HCT116 (cell line): ENCODE results near the gene ASB12. TPM values are rescaled to one million over a fixed set of nuclear protein-coding genes. Genes with fewer than 3 reads are reported as not detected.

ENCODE experiments used
- ATAC-seq: fragments of 200-7000 bp; cut with Tn5 transposase; 2 replicates; pipeline ENCODE4 v1.9.1; 2020; ENCODE audit warnings: mild to moderate bottlenecking, moderate library complexity
- BruUV-seq: library from RNA; stranded (reverse); fragments of 400-500 nt; replicated peaks from 2 replicates; lab custom pipeline; 2021; lab: Mats Ljungman, UMichigan
- CTCF ChIA-PET: fragments of 300-600 bp; sonication (Branson Sonifier 250); formaldehyde crosslinking; loops from one replicate; lab custom pipeline; 2021; ENCODE audit warnings: antibody characterized with exemption; lab: Charles Lee
- POLR2A ChIA-PET: fragments of 300-600, 350-600 bp; sonication (Branson Sonifier 250); formaldehyde crosslinking; loops from one replicate; lab custom pipeline; 2021; ENCODE audit warnings: antibody characterized with exemption; lab: Charles Lee
- RAD21 ChIA-PET, 2 experiments: fragments of 300-600 bp; sonication (Branson Sonifier 250); formaldehyde crosslinking; loops; one replicate each; lab custom pipeline; 2023; ENCODE audit warnings: low total read pairs in 2 of 2; ENCODE audit not compliant: uncharacterized antibody in 2 of 2, unreplicated experiment in 2 of 2, low non-redundant PET in 1 of 2; lab: Charles Lee
- DNase-seq: peaks from one replicate; pipeline ENCODE4 v3.0.0-alpha.2; 2010; ENCODE audit warnings: low read depth, low spot score
- H2AFZ ChIP-seq: fragments of 200-600 bp; shearing (Covaris generic), sonication (generic); 2 replicates; pipeline ENCODE4 v1.6.1; 2017; ENCODE audit warnings: low read depth, mixed run types, mixed read lengths, antibody characterized with exemption, low read length; ENCODE audit not compliant: poor library complexity, severe bottlenecking
- H3K27ac ChIP-seq: 2 replicates; pipeline ENCODE4 v1.5.1; 2012; ENCODE audit warnings: low read depth, low read length
- H3K27me3 ChIP-seq: fragments of 200-600 bp; sonication (generic); 2 replicates; pipeline ENCODE4 v1.6.1; 2016; ENCODE audit warnings: mixed run types, low read length, mixed read lengths; ENCODE audit not compliant: insufficient read depth
- H3K36me3 ChIP-seq, 2 experiments: fragments of 200-500 bp in 1 of 2; fragments of 200-600 bp in 1 of 2; sonication (Bioruptor generic) in 1 of 2; sonication (generic) in 1 of 2; 2 replicates each; pipeline versions ENCODE4 v1.5.1 to v1.6.1; 2014 to 2016; ENCODE audit warnings: low read length in 2 of 2, inconsistent platforms in 1 of 2, mixed read lengths in 1 of 2, mixed run types in 1 of 2; ENCODE audit not compliant: insufficient read depth in 2 of 2, control insufficient read depth in 1 of 2
- H3K4me1 ChIP-seq, 2 experiments: fragments of 200-600 bp in 1 of 2; sonication (generic) in 1 of 2; 2 replicates each; pipeline versions ENCODE4 v1.5.1 to v1.6.1; 2012 to 2017; ENCODE audit warnings: low read length in 2 of 2, inconsistent platforms in 1 of 2, mild to moderate bottlenecking in 1 of 2, mixed read lengths in 1 of 2, mixed run types in 1 of 2, moderate library complexity in 1 of 2; ENCODE audit not compliant: insufficient read depth in 2 of 2, control insufficient read depth in 1 of 2
- H3K4me2 ChIP-seq: fragments of 200-600 bp; sonication (generic); 2 replicates; pipeline ENCODE4 v1.6.1; 2017; ENCODE audit warnings: mixed run types, low read length, mixed read lengths
- H3K4me3 ChIP-seq, 2 experiments: fragments of 200-600 bp in 1 of 2; sonication (generic) in 1 of 2; replicated peaks in 1 of 2; 2 replicates each; pipeline ENCODE4 v1.5.1; 2011 to 2016; ENCODE audit warnings: low read length in 2 of 2, control low read depth in 1 of 2, low read depth in 1 of 2, mild to moderate bottlenecking in 1 of 2, mixed read lengths in 1 of 2, mixed run types in 1 of 2
- H3K79me2 ChIP-seq: fragments of 200-600 bp; sonication (generic); 2 replicates; pipeline ENCODE4 v1.6.1; 2017; ENCODE audit warnings: mild to moderate bottlenecking, mixed run types, low read length, moderate library complexity, mixed read lengths; ENCODE audit not compliant: insufficient read depth
- H3K9ac ChIP-seq: fragments of 200-600 bp; sonication (generic); 2 replicates; pipeline ENCODE4 v1.6.1; 2016; ENCODE audit warnings: low read length, mixed read lengths
- H3K9me2 ChIP-seq: fragments of 200-600 bp; sonication (generic), shearing (Covaris generic); 2 replicates; pipeline ENCODE4 v1.6.1; 2017; ENCODE audit warnings: mixed run types, mild to moderate bottlenecking, moderate library complexity; ENCODE audit not compliant: insufficient read depth
- H3K9me3 ChIP-seq, 2 experiments: fragments of 200-500 bp in 1 of 2; fragments of 200-600 bp in 1 of 2; sonication (Bioruptor generic) in 1 of 2; sonication (generic) in 1 of 2; 2 replicates each; pipeline ENCODE4 v1.6.1; 2014 to 2017; ENCODE audit warnings: low read length in 2 of 2, mixed read lengths in 2 of 2, inconsistent platforms in 1 of 2, low read depth in 1 of 2, mild to moderate bottlenecking in 1 of 2, mixed run types in 1 of 2, moderate library complexity in 1 of 2; ENCODE audit not compliant: control insufficient read depth in 1 of 2, insufficient read depth in 1 of 2
- H4K20me1 ChIP-seq: fragments of 200-600 bp; sonication (generic), shearing (Covaris generic); 2 replicates; pipeline ENCODE4 v1.6.1; 2017; ENCODE audit warnings: mixed run types, mild to moderate bottlenecking, moderate library complexity; ENCODE audit not compliant: insufficient read depth
- ATF3 ChIP-seq: IDR thresholded peaks from 2 replicates; pipeline ENCODE4 v1.6.1; 2012
- CEBPB ChIP-seq: IDR thresholded peaks from 2 replicates; pipeline ENCODE4 v1.6.1; 2012; ENCODE audit warnings: low read depth
- EZH2 ChIP-seq: fragments of 200-600 bp; sonication (generic); IDR thresholded peaks from 2 replicates; pipeline ENCODE4 v1.6.1; 2017; ENCODE audit warnings: antibody characterized with exemption, mixed run types
- MAX ChIP-seq: IDR thresholded peaks from 2 replicates; pipeline ENCODE4 v1.6.1; 2012
- TCF7L2 ChIP-seq: IDR thresholded peaks from 2 replicates; pipeline ENCODE4 v1.7.0; 2011; ENCODE audit warnings: borderline replicate concordance, inconsistent platforms; ENCODE audit not compliant: insufficient read depth, insufficient read length; ENCODE audit errors: extremely low read depth
- YY1 ChIP-seq: IDR thresholded peaks from 2 replicates; pipeline ENCODE4 v1.6.1; 2011; ENCODE audit warnings: low read length, low read depth, moderate library complexity, mild to moderate bottlenecking; ENCODE audit not compliant: insufficient replicate concordance; ENCODE audit errors: extremely low read depth
- intact Hi-C: fragments of 100-400 bp; cut with micrococcal nuclease; formaldehyde crosslinking; loops from 2 replicates; pipeline ENCODE4 v1.10.0; 2022
- total RNA-seq: library from RNA; stranded (reverse); gene quantifications from one replicate; pipeline ENCODE4 v1.2.1, GENCODE V29; 2021; ENCODE audit not compliant: unreplicated experiment
- TF ChIP-seq, protein P1 (sequence below): IDR thresholded peaks from 2 replicates; pipeline ENCODE4 v1.6.1; 2012; ENCODE audit warnings: low read depth

The ASB12 gene
- total RNA-seq, 1 experiment from 2014 or later: not detected

- intact Hi-C loops: no loop called here
- RAD21 ChIA-PET: no interaction called here
- no peaks in the 10 kb centered on the region for H3K27me3 ChIP-seq
Observed at GRCh38 chrX:64192673-64193072, 37.7 kb downstream of the ASB12 start.

More at GRCh38 chrX:64192673-64193072, 37.7 kb downstream of the ASB12 start:
- no peaks in the 10 kb centered on the region for H3K36me3 ChIP-seq
- no peak overlapping the region for H3K4me2 ChIP-seq
- H3K4me3 ChIP-seq: no peak overlapping the region
- ChIA-PET POLR2A (no interaction called here), CTCF (no interaction called here)
- H3K4me1 ChIP-seq: no peaks in the 10 kb centered on the region
- no peak for ATAC-seq
- no peak overlapping the region for H2AFZ ChIP-seq
- H3K27ac ChIP-seq: no peak overlapping the region
- no TSS peak for BruUV-seq
- DNase-seq: no peak
- H3K9ac ChIP-seq: no peak overlapping the region
- H4K20me1 ChIP-seq: no peaks in the 10 kb centered on the region
- TF ChIP-seq, protein P1, sequence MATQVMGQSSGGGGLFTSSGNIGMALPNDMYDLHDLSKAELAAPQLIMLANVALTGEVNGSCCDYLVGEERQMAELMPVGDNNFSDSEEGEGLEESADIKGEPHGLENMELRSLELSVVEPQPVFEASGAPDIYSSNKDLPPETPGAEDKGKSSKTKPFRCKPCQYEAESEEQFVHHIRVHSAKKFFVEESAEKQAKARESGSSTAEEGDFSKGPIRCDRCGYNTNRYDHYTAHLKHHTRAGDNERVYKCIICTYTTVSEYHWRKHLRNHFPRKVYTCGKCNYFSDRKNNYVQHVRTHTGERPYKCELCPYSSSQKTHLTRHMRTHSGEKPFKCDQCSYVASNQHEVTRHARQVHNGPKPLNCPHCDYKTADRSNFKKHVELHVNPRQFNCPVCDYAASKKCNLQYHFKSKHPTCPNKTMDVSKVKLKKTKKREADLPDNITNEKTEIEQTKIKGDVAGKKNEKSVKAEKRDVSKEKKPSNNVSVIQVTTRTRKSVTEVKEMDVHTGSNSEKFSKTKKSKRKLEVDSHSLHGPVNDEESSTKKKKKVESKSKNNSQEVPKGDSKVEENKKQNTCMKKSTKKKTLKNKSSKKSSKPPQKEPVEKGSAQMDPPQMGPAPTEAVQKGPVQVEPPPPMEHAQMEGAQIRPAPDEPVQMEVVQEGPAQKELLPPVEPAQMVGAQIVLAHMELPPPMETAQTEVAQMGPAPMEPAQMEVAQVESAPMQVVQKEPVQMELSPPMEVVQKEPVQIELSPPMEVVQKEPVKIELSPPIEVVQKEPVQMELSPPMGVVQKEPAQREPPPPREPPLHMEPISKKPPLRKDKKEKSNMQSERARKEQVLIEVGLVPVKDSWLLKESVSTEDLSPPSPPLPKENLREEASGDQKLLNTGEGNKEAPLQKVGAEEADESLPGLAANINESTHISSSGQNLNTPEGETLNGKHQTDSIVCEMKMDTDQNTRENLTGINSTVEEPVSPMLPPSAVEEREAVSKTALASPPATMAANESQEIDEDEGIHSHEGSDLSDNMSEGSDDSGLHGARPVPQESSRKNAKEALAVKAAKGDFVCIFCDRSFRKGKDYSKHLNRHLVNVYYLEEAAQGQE: no peak
- TF ChIP-seq CEBPB (no peak), YY1 (no peak), ATF3 (no peak), EZH2 (no peak), MAX (no peak), TCF7L2 (no peak)
- TF ChIP-seq, all 23 proteins: peak for 0
- no peaks in the 10 kb centered on the region for H3K9me3 ChIP-seq
- H3K79me2 ChIP-seq: no peaks in the 10 kb centered on the region
- no peaks in the 10 kb centered on the region for H3K9me2 ChIP-seq
